ENCODE data around the gene DIS3L2. TPM values are rescaled to one million over a fixed set of nuclear protein-coding genes. Genes with fewer than 3 reads are reported as not detected.

Gene DIS3L2
- total RNA-seq, 1 donor from 2014 or later, result 20.6 TPM

DNA sequence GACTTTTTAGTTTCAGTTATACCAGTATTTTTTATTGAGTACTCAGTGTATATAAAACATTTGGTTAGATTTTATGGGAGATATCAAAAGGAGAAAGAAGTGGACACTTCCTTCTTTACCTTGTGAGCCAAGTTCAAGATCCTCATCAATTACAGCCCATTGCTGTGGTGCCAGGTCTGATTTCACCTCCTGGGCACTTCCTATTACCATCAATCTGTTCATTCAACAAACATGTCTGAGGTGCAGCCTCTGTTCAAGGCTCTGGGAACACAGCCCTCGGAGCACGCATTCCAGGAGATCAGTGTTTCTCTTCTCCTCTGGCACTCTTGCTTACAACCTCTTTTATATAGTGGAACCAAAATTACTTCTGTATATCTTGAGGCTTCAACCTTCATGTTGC, 245.7 kb downstream of the DIS3L2 start:
- H3K27me3 ChIP-seq, result no peaks in the 10 kb centered on the region
- no peaks in the 10 kb centered on the region for H3K9me3 ChIP-seq
- H3K36me3 ChIP-seq, result peaks cover 3 to 9% of the 10 kb centered on the region in 2 donors
- peaks cover 0 to 2% of the 10 kb centered on the region in 2 donors for H3K4me1 ChIP-seq
- no peak for DNase-seq (ENCODE audit: low spot score in 2 of 2)
- TF ChIP-seq, protein P1, sequence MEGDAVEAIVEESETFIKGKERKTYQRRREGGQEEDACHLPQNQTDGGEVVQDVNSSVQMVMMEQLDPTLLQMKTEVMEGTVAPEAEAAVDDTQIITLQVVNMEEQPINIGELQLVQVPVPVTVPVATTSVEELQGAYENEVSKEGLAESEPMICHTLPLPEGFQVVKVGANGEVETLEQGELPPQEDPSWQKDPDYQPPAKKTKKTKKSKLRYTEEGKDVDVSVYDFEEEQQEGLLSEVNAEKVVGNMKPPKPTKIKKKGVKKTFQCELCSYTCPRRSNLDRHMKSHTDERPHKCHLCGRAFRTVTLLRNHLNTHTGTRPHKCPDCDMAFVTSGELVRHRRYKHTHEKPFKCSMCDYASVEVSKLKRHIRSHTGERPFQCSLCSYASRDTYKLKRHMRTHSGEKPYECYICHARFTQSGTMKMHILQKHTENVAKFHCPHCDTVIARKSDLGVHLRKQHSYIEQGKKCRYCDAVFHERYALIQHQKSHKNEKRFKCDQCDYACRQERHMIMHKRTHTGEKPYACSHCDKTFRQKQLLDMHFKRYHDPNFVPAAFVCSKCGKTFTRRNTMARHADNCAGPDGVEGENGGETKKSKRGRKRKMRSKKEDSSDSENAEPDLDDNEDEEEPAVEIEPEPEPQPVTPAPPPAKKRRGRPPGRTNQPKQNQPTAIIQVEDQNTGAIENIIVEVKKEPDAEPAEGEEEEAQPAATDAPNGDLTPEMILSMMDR (IDR thresholded peaks at IDR 0.05), result no peak
- intact Hi-C loops (cut with DNase I), result no loop called here
- no peak overlapping the region for H3K27ac ChIP-seq
- no peak overlapping the region for H3K4me3 ChIP-seq

DNA sequence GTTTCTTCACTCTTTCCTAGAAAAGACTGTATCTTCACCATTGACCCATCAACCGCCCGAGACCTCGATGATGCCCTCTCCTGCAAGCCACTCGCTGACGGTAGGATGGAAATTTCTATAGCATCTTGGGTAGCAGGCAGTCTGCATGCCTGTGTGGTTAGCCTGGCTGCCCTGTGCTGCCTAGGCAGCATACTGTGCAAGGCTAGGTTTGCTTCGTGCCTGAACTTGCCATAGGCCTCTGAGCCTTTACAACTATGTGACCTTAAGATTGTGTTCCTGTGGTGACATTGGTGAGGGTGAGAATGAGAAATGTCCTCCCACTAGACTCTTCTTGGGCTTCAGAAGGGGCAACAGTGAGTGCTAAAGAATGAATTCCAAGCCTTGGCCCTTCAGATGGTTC, 248.8 kb downstream of the DIS3L2 start:
- intact Hi-C loops (cut with DNase I), result no loop called here

DNA sequence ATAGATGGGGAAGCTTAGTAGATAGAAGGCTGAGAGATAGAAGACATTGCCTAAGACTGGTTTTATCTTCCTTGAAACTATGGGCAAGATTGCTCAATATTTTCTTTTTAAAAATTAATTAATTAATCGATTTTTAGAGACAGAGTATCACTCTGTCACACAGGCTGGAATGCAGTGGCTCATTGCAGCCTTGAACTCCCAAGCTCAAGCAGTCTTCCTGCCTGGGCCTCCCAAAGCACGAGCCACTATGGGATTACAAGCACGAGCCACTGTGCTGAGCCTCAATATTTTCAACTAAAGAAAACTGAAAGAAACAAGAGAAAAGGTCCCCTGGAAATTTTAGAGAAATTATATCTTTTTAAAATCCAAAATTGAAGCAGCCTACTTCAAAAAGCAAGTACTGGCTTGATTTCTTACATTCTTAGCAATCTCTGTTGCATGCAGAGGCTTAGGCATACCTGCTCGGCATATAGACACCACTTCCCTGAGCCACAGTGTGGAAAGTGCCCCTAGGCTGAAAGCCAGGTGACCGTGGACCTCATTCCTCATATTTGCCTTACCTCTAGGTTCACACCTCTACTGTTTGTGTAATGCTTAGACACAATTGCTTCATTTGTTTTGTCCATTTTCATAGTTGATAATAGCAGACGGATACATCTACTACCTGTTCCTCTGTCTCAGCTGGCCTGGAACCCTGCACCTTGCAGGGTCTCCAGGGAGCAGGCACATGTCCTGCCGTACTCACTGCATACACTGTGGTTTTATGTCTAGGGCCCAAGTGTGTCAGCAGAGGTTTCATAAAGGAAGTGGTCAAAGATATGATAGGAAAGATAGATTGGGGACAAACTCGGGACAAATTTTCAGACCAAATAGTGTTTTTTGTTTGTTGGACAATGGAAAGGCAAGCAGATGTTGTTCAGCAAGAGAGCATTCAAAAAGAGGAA, 250.5 kb downstream of the DIS3L2 start:
- Histone ChIP-seq H3K27ac (no peak overlapping the region), H3K4me1 (no peaks in the 10 kb centered on the region), H3K36me3 (peaks cover 3 to 9% of the 10 kb centered on the region in 2 donors), H3K4me3 (no peak overlapping the region), H3K9me3 (no peaks in the 10 kb centered on the region), H3K27me3 (no peaks in the 10 kb centered on the region)
- no peak for DNase-seq (ENCODE audit: low spot score in 2 of 2)
- TF ChIP-seq, protein P1 (IDR thresholded peaks at IDR 0.05), result no peak
- intact Hi-C loops (cut with DNase I), result no loop called here

More for the DNA sequence above, 248.8 kb downstream of the DIS3L2 start:
- Histone ChIP-seq H3K9me3 (no peaks in the 10 kb centered on the region), H3K36me3 (peaks cover 3 to 9% of the 10 kb centered on the region in 2 donors), H3K4me1 (no peaks in the 10 kb centered on the region), H3K4me3 (no peak overlapping the region), H3K27me3 (no peaks in the 10 kb centered on the region), H3K27ac (no peak overlapping the region)
- TF ChIP-seq, protein P1 (IDR thresholded peaks at IDR 0.05), result no peak
- DNase-seq (ENCODE audit: low spot score in 2 of 2), result no peak

DNA sequence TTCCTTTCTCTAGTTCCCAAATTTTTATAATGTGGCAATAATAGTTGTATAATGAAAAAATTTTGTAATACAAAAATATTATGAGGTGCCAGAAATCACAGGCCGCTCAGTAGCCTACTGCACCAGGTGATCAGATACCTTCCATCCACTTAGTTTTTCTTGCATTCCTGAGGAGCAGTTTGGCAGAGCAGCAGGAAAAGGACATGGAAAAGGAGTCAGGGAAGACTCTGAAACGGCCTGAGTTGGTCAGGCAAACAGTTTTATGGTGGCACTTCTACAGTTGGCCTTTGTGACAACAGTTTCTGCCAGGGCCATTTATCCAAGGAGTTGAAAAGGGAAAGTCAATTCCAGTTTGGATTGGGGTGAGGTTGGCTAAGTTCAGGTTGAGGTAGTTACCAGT, 251.7 kb downstream of the DIS3L2 start:
- intact Hi-C loops (cut with DNase I), result no loop called here
- DNase-seq (ENCODE audit: low spot score in 2 of 2), result no peak
- Histone ChIP-seq H3K27ac (no peak overlapping the region), H3K27me3 (no peaks in the 10 kb centered on the region), H3K9me3 (no peaks in the 10 kb centered on the region), H3K4me3 (no peak overlapping the region), H3K4me1 (no peaks in the 10 kb centered on the region), H3K36me3 (peaks cover 3 to 9% of the 10 kb centered on the region in 2 donors)
- TF ChIP-seq, protein P1 (IDR thresholded peaks at IDR 0.05), result no peak

DNA sequence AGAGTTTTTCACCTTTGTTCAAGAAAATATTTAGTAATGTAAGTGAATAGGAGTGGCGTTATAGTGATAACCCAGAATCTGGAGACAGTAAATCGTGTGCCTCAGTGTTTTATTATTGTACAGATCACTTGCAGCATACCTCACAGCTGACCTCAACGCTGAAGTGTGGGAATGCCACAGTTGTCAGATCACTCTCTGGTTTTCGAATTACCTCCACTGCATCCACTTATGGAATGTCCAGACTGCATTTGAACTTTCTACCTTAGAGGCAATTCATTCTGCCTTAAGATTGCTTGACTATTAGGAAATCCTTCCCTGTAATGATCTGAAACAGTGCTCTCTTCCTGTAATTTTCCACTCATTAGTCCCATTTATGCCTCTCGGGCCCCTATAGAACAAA, 252.5 kb downstream of the DIS3L2 start:
- no peak overlapping the region for H3K4me3 ChIP-seq
- H3K27me3 ChIP-seq, result no peaks in the 10 kb centered on the region
- peaks cover 3 to 9% of the 10 kb centered on the region in 2 donors for H3K36me3 ChIP-seq
- intact Hi-C loops (cut with DNase I), result no loop called here
- no peak for DNase-seq (ENCODE audit: low spot score in 2 of 2)
- H3K27ac ChIP-seq, result no peak overlapping the region
- no peaks in the 10 kb centered on the region for H3K9me3 ChIP-seq
- H3K4me1 ChIP-seq, result no peaks in the 10 kb centered on the region
- TF ChIP-seq, protein P1 (IDR thresholded peaks at IDR 0.05), result no peak

Measured in ascending aorta (tissue), 2 donors.